ENCODE results near the gene SFXN2. TPM values are rescaled to one million over a fixed set of nuclear protein-coding genes. Genes with fewer than 3 reads are reported as not detected.

SFXN2 gene
- total RNA-seq, 5 donors from 2014 or later (not counting 1 experiment from before 2014, with no cell fraction given): 9.2 to 32.6 (median 22.6) TPM

DNA sequence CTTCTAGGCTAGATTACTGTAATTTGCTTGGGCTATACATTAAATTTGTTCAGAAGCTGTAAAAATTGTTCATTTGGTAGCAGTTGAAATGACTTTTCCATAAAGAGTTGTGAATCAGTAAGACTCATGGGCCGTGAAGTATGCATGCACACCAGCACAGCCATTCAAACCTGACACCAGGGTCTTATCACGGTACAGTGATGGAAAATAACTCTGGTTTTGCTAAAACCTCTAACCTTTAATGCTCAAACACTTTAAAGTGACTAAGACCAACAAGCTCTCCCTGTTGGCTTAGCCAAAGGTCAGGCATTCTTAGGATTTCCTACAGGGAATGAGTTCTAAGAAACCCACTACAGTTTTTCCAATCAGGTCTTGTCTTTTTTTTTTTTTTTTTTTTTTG lies 11.7 kb upstream of the SFXN2 start:
- WGBS (ENCODE audit: insufficient coverage): 72% methylated on average over 2 of the region's 2 CpGs
- H3K4me3 ChIP-seq (ENCODE audit: control insufficient read depth in 1 of 2, extremely low read depth in 1 of 2, low read length in 1 of 2): no peak overlapping the region
- peaks cover 0 to 2% of the 10 kb centered on the region in 2 experiments for H3K4me1 ChIP-seq (ENCODE audit: control insufficient read depth in 1 of 2, extremely low read depth in 1 of 2, insufficient read depth in 2 of 2, low read length in 2 of 2)
- Mint-ChIP-seq H3K36me3 (peaks cover 28% of the 10 kb centered on the region), H3K27me3 (no peaks in the 10 kb centered on the region), H3K27ac (no peak overlapping the region), H3K4me1 (peaks cover 0 to 10% (median 10%) of the 10 kb centered on the region in 3 donors), H3K4me3 (no peak overlapping the region), H3K9me3 (no peaks in the 10 kb centered on the region)
- H3K27ac ChIP-seq (ENCODE audit: low read length): no peak overlapping the region
- no peaks in the 10 kb centered on the region for H3K27me3 ChIP-seq (replicated peaks in 1 of 2; ENCODE audit: control insufficient read depth in 2 of 2, extremely low read depth in 1 of 2, insufficient read depth in 2 of 2, low read length in 1 of 2)
- CTCF ChIA-PET: interaction anchor here in 1 of 2 donors (0.7 kb wide), 2 partner anchors 17 to 350 kb away, joined by 5 to 6 read pairs; no protein-coding TSS in a partner anchor
- no peaks in the 10 kb centered on the region for H3K9me3 ChIP-seq
- POLR2A ChIA-PET: interaction anchor here (0.6 to 0.7 kb wide), 2 partner anchors 459 to 512 kb away, joined by 4 to 10 read pairs; no protein-coding TSS in a partner anchor
- DNase-seq (no peak), ATAC-seq (replicated peaks in 1 of 4) (no peak)
- H3K36me3 ChIP-seq (ENCODE audit: control insufficient read depth in 2 of 2, extremely low read depth in 1 of 2, insufficient read depth in 1 of 2, low read length in 1 of 2): peaks cover 0 to 14% of the 10 kb centered on the region in 2 donors

DNA sequence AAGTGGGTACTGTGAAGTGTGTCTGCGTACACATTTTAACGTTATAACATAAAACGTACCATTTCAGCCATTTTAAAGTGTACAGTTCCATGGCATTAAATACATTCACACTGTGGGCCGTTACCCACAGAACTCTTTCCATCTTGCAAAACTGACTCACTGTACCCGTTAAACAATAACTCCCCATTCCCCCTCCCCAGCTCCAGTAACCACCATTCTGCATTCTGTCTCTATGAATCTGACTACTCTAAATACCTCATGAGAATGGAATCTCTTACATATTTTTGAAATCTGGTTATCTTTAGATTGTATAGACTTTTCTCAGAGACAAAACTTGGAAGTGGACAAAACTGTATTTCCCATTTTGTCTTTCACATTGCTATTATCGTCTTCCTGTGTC lies 9.5 kb upstream of the SFXN2 start:
- no peak overlapping the region for H3K4me3 Mint-ChIP-seq
- peaks cover 0 to 2% of the 10 kb centered on the region in 2 experiments for H3K4me1 ChIP-seq (ENCODE audit: control insufficient read depth in 1 of 2, extremely low read depth in 1 of 2, insufficient read depth in 2 of 2, low read length in 2 of 2)
- POLR2A ChIA-PET: interaction anchor here in 1 of 2 donors (0.7 kb wide), 1 partner anchor 226 kb away, joined by 8 read pairs; no protein-coding TSS in a partner anchor
- DNase-seq (no peak), ATAC-seq (replicated peaks in 1 of 4) (no peak)
- CTCF ChIA-PET: no interaction called here
- no peaks in the 10 kb centered on the region for H3K9me3 ChIP-seq
- H3K27me3 ChIP-seq (replicated peaks in 1 of 2; ENCODE audit: control insufficient read depth in 2 of 2, extremely low read depth in 1 of 2, insufficient read depth in 2 of 2, low read length in 1 of 2): no peaks in the 10 kb centered on the region
- H3K27ac ChIP-seq (ENCODE audit: low read length): no peak overlapping the region
- no peaks in the 10 kb centered on the region for H3K36me3 ChIP-seq (ENCODE audit: control insufficient read depth in 2 of 2, extremely low read depth in 1 of 2, insufficient read depth in 1 of 2, low read length in 1 of 2)
- no peak overlapping the region for H3K4me3 ChIP-seq (ENCODE audit: control insufficient read depth in 1 of 2, extremely low read depth in 1 of 2, low read length in 1 of 2)
- no peaks in the 10 kb centered on the region for H3K9me3 Mint-ChIP-seq
- WGBS (ENCODE audit: insufficient coverage): 70% methylated on average over 4 of the region's 6 CpGs
- H3K4me1 Mint-ChIP-seq: peaks cover 1 to 12% (median 10%) of the 10 kb centered on the region in 3 donors
- no peak overlapping the region for H3K27ac Mint-ChIP-seq
- peaks cover 9% of the 10 kb centered on the region for H3K36me3 Mint-ChIP-seq
- no peaks in the 10 kb centered on the region for H3K27me3 Mint-ChIP-seq

DNA sequence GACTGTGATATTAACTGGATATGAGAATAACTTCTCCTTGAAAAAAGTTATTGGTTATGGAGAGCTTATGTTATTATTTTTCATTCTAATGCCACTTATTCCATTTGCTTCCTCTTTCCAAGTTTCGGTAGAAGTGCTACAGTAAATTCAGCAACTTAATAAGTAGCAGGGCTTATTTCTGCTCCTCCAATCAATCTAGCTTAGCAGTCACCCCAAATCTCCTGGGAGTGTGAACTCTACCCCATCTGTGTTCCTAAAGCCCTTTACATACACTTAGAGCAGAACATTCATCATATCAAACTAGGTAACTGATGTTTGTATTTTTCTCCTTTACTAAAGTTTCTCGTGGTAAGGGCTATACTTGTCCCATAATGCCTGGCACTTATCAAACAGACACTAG lies 8.9 kb upstream of the SFXN2 start:
- H3K4me3 Mint-ChIP-seq: no peak overlapping the region
- CTCF ChIA-PET: no interaction called here
- H3K9me3 Mint-ChIP-seq: no peaks in the 10 kb centered on the region
- Histone ChIP-seq H3K9me3 (no peaks in the 10 kb centered on the region), H3K4me3 (ENCODE audit: control insufficient read depth in 1 of 2, extremely low read depth in 1 of 2, low read length in 1 of 2) (no peak overlapping the region), H3K4me1 (ENCODE audit: control insufficient read depth in 1 of 2, extremely low read depth in 1 of 2, insufficient read depth in 2 of 2, low read length in 2 of 2) (peaks cover 0 to 2% of the 10 kb centered on the region in 2 experiments), H3K27ac (ENCODE audit: low read length) (no peak overlapping the region), H3K27me3 (replicated peaks in 1 of 2; ENCODE audit: control insufficient read depth in 2 of 2, extremely low read depth in 1 of 2, insufficient read depth in 2 of 2, low read length in 1 of 2) (no peaks in the 10 kb centered on the region), H3K36me3 (ENCODE audit: control insufficient read depth in 2 of 2, extremely low read depth in 1 of 2, insufficient read depth in 1 of 2, low read length in 1 of 2) (no peaks in the 10 kb centered on the region)
- H3K4me1 Mint-ChIP-seq: peaks cover 7 to 15% (median 10%) of the 10 kb centered on the region in 3 donors
- WGBS (ENCODE audit: insufficient coverage): 100% methylated on average over 1 of the region's 2 CpGs
- DNase-seq (no peak), ATAC-seq (replicated peaks in 1 of 4) (no peak)
- no peaks in the 10 kb centered on the region for H3K27me3 Mint-ChIP-seq
- POLR2A ChIA-PET: interaction anchor here in 1 of 2 donors (0.7 kb wide), 1 partner anchor 227 kb away, joined by 8 read pairs; no protein-coding TSS in a partner anchor
- H3K36me3 Mint-ChIP-seq: peaks cover 8% of the 10 kb centered on the region
- no peak overlapping the region for H3K27ac Mint-ChIP-seq

DNA sequence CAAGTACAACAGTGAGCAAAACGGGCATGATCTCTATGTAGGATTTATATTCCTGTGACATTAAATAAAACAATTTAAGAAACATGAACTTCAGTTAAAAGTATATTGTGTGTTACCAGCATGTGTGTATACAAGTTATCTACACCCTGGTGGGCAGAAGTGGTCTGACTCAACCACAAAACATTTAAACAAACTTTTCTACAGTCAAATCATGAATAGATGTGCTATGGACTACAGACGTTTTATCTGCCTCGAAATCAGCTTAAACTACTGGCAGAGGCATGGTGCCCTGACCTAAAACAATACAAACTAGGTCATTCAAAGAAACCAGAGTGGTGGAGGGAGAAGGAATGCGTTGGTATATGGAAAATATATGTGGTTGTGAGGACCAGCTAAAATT lies 3.8 kb upstream of the SFXN2 start:
- Histone ChIP-seq H3K4me3 (ENCODE audit: control insufficient read depth in 1 of 2, extremely low read depth in 1 of 2, low read length in 1 of 2) (no peak overlapping the region), H3K36me3 (ENCODE audit: control insufficient read depth in 2 of 2, extremely low read depth in 1 of 2, insufficient read depth in 1 of 2, low read length in 1 of 2) (no peaks in the 10 kb centered on the region), H3K27me3 (replicated peaks in 1 of 2; ENCODE audit: control insufficient read depth in 2 of 2, extremely low read depth in 1 of 2, insufficient read depth in 2 of 2, low read length in 1 of 2) (no peaks in the 10 kb centered on the region), H3K4me1 (ENCODE audit: control insufficient read depth in 1 of 2, extremely low read depth in 1 of 2, insufficient read depth in 2 of 2, low read length in 2 of 2) (peaks cover 7 to 19% of the 10 kb centered on the region in 2 experiments), H3K9me3 (no peaks in the 10 kb centered on the region), H3K27ac (ENCODE audit: low read length) (peak overlapping the region; percentile 35)
- peak overlapping the region in 1 of 2 donors; percentile 60 for H3K27ac Mint-ChIP-seq
- no peaks in the 10 kb centered on the region for H3K9me3 Mint-ChIP-seq
- WGBS (ENCODE audit: insufficient coverage): no CpG with 5 or more reads among the region's 4 CpGs
- DNase-seq (peak in 1 of 35 experiments; percentile 18), ATAC-seq (replicated peaks in 1 of 4) (no peak)
- H3K4me3 Mint-ChIP-seq: no peak overlapping the region
- POLR2A ChIA-PET: no interaction called here
- H3K27me3 Mint-ChIP-seq: no peaks in the 10 kb centered on the region
- H3K4me1 Mint-ChIP-seq: peaks cover 29 to 47% (median 30%) of the 10 kb centered on the region in 3 donors
- no peaks in the 10 kb centered on the region for H3K36me3 Mint-ChIP-seq
- CTCF ChIA-PET: interaction anchor here in 1 of 2 donors (1.1 to 1.7 kb wide), 2 partner anchors 11 to 37 kb away, joined by 3 to 5 read pairs; no protein-coding TSS in a partner anchor

DNA sequence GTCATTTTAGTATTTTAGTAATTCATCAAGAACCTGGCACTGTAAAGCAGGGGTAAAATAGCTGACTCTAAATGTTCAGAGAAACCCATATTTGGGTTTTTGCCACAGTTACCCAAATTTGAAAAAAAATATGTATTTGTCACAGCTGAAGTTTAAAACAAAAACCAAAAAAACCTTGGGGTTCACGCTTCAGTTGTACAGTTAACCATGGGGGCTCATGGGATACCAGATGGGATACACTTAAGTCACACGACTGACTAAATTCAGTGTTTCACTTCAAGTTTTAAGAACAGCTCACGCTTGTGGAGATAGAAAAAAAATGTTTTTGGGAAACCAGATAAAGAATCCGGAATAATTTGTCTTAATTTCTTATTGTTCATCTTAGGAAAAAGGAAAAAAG lies 2.3 kb upstream of the SFXN2 start:
- DNase-seq: no peak
- no peaks in the 10 kb centered on the region for H3K36me3 Mint-ChIP-seq
- no peak for ATAC-seq (replicated peaks in 1 of 4)
- Histone ChIP-seq H3K4me1 (ENCODE audit: control insufficient read depth in 1 of 2, extremely low read depth in 1 of 2, insufficient read depth in 2 of 2, low read length in 2 of 2) (peaks cover 9 to 17% of the 10 kb centered on the region in 2 experiments), H3K36me3 (ENCODE audit: control insufficient read depth in 2 of 2, extremely low read depth in 1 of 2, insufficient read depth in 1 of 2, low read length in 1 of 2) (no peaks in the 10 kb centered on the region), H3K4me3 (ENCODE audit: control insufficient read depth in 1 of 2, extremely low read depth in 1 of 2, low read length in 1 of 2) (no peak overlapping the region), H3K27ac (ENCODE audit: low read length) (peak overlapping the region; percentile 41), H3K27me3 (replicated peaks in 1 of 2; ENCODE audit: control insufficient read depth in 2 of 2, extremely low read depth in 1 of 2, insufficient read depth in 2 of 2, low read length in 1 of 2) (no peaks in the 10 kb centered on the region), H3K9me3 (no peaks in the 10 kb centered on the region)
- POLR2A ChIA-PET: interaction anchor here (0.6 to 0.8 kb wide), 3 partner anchors 10 to 200 kb away, joined by 3 to 10 read pairs (median 3); no protein-coding TSS in a partner anchor
- no peaks in the 10 kb centered on the region for H3K27me3 Mint-ChIP-seq
- no peaks in the 10 kb centered on the region for H3K9me3 Mint-ChIP-seq
- WGBS (ENCODE audit: insufficient coverage): no CpG with 5 or more reads among the region's 4 CpGs
- peak overlapping the region in 1 of 3 donors; percentile 95 for H3K4me3 Mint-ChIP-seq
- no peak overlapping the region for H3K27ac Mint-ChIP-seq
- H3K4me1 Mint-ChIP-seq: peaks cover 35 to 52% (median 40%) of the 10 kb centered on the region in 3 donors
- CTCF ChIA-PET: interaction anchor here (0.7 to 1.0 kb wide), 2 partner anchors 69 to 70 kb away, joined by 3 read pairs; no protein-coding TSS in a partner anchor

DNA sequence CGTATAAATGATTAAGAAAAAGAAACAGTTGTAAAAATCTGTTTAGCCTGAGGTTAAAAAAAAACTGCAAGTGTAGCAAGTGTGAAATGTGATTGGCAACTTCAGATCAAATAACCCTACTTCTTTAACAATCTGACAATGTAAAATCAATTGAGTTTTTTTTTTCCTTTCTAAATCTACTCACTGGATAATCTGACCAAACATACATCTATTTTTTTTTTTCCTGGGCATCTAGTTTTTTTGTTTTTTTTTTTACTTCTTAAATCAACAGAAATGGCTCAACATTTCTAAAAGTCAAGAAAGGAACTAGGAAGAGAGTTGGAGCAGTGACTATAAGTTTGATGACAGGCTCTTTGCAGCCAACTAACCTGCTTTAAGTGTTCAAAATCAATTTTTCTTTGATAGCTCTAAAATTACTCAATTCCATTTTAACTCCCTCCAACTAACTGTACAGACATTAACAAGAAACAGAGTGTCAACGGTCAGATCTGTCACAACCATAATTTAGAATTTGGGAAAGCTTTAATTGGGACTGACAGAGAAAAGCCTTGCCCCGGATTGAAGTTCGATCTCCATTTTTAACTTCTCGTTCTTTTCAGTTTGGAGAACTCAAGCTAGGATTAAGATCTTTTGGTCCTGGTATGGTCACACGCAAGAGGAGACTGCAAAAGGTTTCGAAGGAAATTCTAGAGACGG lies 1.4 kb upstream of the SFXN2 start:
- CTCF ChIA-PET: interaction anchor here (0.7 to 2.9 kb wide), 12 partner anchors 14 to 472 kb away, joined by 3 to 28 read pairs (median 5); partner anchors contain the start of genes ACTR1A (in 1 of the 2), CNNM2 (in 1 of the 2), PITX3 (in 1 of the 2) and SUFU (in 1 of the 2)
- Mint-ChIP-seq H3K4me3 (peak overlapping the region; percentile 88 to 97 (median 95)), H3K27me3 (no peaks in the 10 kb centered on the region), H3K27ac (peak overlapping the region; percentile 82 to 93), H3K9me3 (no peaks in the 10 kb centered on the region), H3K4me1 (peaks cover 39 to 57% (median 49%) of the 10 kb centered on the region in 3 donors), H3K36me3 (peaks cover 8% of the 10 kb centered on the region)
- DNase-seq (no peak), ATAC-seq (replicated peaks in 1 of 4) (no peak)
- WGBS (ENCODE audit: insufficient coverage): 0% methylated on average over 3 of the region's 8 CpGs
- H3K36me3 ChIP-seq (ENCODE audit: control insufficient read depth in 2 of 2, extremely low read depth in 1 of 2, insufficient read depth in 1 of 2, low read length in 1 of 2): peaks cover 0 to 6% of the 10 kb centered on the region in 2 donors
- POLR2A ChIA-PET: interaction anchor here (0.6 to 1.3 kb wide), 7 partner anchors 14 to 265 kb away, joined by 3 to 10 read pairs (median 3); no protein-coding TSS in a partner anchor
- no peaks in the 10 kb centered on the region for H3K27me3 ChIP-seq (replicated peaks in 1 of 2; ENCODE audit: control insufficient read depth in 2 of 2, extremely low read depth in 1 of 2, insufficient read depth in 2 of 2, low read length in 1 of 2)
- peak overlapping the region; percentile 83 for H3K27ac ChIP-seq (ENCODE audit: low read length)
- H3K9me3 ChIP-seq: no peaks in the 10 kb centered on the region
- peak overlapping the region; percentile 76 to 86 for H3K4me3 ChIP-seq (ENCODE audit: control insufficient read depth in 1 of 2, extremely low read depth in 1 of 2, low read length in 1 of 2)
- H3K4me1 ChIP-seq (ENCODE audit: control insufficient read depth in 1 of 2, extremely low read depth in 1 of 2, insufficient read depth in 2 of 2, low read length in 2 of 2): peaks cover 9 to 17% of the 10 kb centered on the region in 2 experiments

All from T-cell (primary cell).